Right renal pelvis (tissue), 4 donors: ENCODE results near the gene NPAS4. TPM values are rescaled to one million over a fixed set of nuclear protein-coding genes. Genes with fewer than 3 reads are reported as not detected.
A peak's percentile ranks its signal among the peaks of the same experiment; 100 is the strongest.
"Not testable (repeated sequence)": the region's sequence is repeated elsewhere in the genome, so short reads cannot be mapped to it uniquely, and the experiment has no call there.

Source experiments
- DNase-seq, 4 donors: peaks; one replicate each; pipeline ENCODE4 v3.0.0-alpha.2; 2013; ENCODE audit warnings: low read depth in 4 of 4, low spot score in 3 of 4, missing footprints in 1 of 4
- polyA plus RNA-seq, 4 donors: library from polyadenylated mRNA; unstranded; fragments of 120-200 nt; gene quantifications; one replicate each; pipeline ENCODE4 v1.2.1, GENCODE V29; 2013; ENCODE audit not compliant: insufficient read length in 4 of 4

NPAS4 gene
- polyA plus RNA-seq, 4 donors: 0.12 to 0.30 (median 0.26) TPM

GRCh38 chr11:66415423-66415822 lies 5.4 kb upstream of the NPAS4 start:
- DNase-seq: no peak

- DNase-seq: no peak
Observed at GRCh38 chr11:66417000-66417399, 3.8 kb upstream of the NPAS4 start.

DNA sequence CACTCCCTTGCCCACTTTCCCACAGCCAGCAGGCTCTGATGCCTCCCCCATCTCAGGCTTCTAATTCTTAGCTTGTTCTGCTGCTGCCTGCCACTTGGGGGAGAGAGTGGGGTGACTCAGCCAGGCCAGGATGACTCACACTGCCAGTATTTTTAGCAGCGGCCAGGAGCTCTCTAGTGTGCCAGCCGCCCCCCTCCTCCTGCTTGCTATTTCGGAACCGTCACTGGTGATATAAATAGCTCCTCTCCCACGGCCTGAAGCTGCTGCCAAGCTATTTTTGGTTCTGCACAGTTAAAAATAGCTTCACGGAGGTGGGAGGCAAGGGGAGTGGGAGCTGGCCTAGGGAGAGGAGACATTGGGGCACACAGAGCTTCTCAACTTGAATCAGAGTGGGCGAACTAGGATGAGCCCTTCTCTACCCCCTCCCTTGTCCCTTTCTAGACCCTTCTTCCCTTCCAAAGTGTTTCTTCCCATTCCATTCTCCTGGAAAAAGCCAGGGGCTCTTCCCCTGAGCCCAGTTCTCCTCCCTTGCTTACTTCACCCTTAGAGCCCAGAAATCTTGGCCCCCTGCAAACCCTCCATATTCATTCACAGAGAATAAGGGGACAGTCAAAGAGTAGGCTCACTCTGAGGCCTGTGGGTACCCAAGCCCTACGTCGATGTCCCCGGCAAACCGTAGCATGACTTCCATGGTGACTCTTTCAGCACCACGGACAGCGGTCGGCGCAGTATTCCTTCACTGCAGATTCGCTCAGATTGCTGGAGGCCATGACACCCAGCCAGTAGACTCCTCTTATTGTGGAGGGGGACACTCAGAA lies 2.5 kb upstream of the NPAS4 start:
- DNase-seq: peak; percentile 57 to 70 (median 65)

DNA sequence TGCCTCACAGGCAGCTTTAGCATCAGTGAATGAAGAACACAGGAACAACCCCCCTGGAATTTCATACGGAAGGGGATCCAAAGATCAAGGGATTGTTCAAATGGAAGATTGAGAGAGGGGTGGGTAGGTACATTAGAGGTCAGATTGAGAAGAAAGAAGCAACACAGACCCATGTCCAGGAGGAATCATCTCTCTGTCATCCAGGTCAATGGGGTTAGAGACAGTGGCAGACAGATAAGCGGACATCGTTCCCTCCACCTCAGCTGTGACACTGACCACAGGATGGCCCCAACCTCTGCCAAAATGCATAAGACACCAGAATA lies 1.9 kb upstream of the NPAS4 start:
- DNase-seq: no peak

DNA sequence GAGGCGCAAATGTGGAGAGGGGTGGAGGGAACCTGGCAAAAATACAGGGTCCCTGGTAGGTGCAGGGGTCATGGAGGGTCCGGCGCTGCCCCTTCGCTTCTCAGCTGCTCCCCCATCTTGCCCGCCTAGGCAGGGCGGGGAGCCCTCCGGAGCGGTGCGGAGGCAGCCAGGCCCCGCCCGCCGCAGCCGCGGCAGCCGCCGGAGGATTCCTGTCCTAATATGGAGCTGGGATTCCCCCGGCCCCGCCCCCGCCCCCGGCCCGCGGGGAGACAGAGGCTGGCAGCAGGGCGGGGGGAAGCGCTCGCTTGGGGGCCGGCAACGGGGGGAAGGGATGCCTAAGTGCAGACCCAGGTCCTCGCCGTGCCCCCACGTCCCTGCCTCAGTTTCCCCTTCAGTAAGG lies 1.0 kb upstream of the NPAS4 start:
- no peak for DNase-seq

DNA sequence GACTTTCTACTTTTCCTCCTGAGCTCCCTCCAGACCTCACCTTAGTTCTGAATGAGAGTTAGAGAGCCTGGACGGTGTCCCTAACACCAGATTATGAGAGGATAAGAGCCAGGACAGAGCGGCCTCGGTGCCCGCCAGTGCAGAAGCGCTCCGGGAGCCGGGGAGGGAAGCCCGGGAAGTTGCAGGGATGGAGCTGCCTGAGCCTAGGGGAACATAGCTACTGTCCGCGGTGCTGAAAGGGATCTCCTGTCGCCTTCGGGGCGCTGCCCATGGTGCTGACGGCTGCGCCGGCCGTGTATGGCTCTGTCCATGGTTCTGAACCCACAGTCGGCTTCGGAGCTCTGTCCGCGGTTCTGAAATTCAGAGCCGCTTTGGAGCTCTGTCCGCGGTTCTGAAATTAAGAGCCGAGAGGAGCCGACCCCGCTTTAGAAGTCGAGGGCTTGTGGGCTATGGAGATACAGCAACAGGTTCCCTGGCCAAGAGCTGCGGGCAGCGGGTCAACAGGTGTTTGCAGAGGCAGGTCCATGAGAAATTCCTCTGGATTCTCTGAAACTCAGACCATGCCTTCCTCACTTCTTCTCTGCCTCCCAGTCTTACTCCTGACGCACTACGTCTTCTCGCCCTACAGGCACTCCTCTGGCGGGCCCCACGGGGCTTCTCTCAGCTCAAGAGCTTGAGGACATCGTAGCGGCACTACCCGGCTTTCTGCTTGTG lies 814 bp downstream of the NPAS4 start:
- DNase-seq: peak; percentile 79 to 95 (median 88)

- no peak for DNase-seq
Observed at GRCh38 chr11:66426314-66426713, 5.5 kb downstream of the NPAS4 start.

- no peak for DNase-seq
Observed at GRCh38 chr11:66428933-66429332, 8.1 kb downstream of the NPAS4 start.

- DNase-seq: peak in 3 of 4 donors; percentile 34 to 49 (median 40)
Observed at GRCh38 chr11:66429983-66430602, 9.3 kb downstream of the NPAS4 start.

- DNase-seq: not testable (repeated sequence)
Observed at GRCh38 chr11:66431287-66431686, 10.5 kb downstream of the NPAS4 start.

- DNase-seq: not testable (repeated sequence)
Observed at GRCh38 chr11:66431871-66432329, 11.1 kb downstream of the NPAS4 start.

GRCh38 chr11:66432597-66432996 lies 11.8 kb downstream of the NPAS4 start:
- DNase-seq: no peak

DNA sequence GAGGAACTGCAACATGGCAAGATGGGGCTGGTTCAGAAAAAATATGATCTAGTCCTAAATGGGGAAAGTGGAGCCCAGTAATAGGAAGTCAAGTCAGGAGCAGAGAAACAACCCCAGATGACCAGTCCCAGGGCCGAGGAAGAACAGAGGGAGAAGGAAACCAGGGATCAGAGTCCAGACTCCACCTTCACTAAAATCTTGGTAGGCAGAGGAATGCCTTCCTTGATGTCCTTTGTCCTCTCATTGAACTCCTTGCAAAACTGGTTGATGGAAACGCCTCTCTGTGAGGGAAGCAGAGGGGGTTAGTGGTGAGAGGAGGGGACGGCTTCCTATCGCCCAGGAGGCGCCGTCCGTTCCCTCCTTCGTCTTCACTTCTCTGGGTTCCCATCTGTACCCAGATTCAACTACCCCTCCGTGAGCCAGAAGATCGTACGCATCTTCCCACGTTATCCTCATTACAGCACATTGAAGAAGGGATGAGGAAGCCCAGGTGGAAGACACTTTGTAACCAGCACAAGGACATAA lies 17.2 kb downstream of the NPAS4 start:
- DNase-seq: no peak

GRCh38 chr11:66438504-66439466 lies 17.9 kb downstream of the NPAS4 start, which contains the start of gene MRPL11:
MRPL11 (minus strand) TSS chr11:66438848; CDS start chr11:66438754, 94 bp downstream.
- peak; percentile 86 to 93 (median 92) for DNase-seq

GRCh38 chr11:66440101-66440939 lies 19.5 kb downstream of the NPAS4 start:
- not testable (repeated sequence) for DNase-seq

- not testable (repeated sequence) for DNase-seq
Observed at GRCh38 chr11:66440940-66441282, 20.1 kb downstream of the NPAS4 start.

- no peak for DNase-seq
Observed at GRCh38 chr11:66443602-66444001, 22.8 kb downstream of the NPAS4 start.

DNA sequence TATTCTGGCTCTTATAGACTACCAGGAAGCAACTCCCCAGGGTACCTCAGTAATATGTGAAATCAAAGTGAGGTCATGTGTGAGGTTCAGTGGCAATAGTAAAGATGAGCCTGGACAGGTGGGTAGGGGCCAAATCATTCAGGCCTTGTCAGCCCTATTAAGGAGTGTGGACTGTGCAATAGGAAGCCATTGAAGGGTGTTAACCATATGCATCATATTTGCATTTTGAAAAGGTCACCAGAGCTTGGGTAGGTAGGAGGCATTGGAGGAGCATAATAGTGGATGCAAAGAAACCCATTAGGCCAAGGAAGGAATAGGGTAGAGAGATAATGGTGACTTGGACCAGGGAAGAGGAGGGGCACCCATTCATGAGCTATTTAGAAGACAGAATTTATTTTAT lies 26.2 kb downstream of the NPAS4 start:
- DNase-seq: no peak

DNA sequence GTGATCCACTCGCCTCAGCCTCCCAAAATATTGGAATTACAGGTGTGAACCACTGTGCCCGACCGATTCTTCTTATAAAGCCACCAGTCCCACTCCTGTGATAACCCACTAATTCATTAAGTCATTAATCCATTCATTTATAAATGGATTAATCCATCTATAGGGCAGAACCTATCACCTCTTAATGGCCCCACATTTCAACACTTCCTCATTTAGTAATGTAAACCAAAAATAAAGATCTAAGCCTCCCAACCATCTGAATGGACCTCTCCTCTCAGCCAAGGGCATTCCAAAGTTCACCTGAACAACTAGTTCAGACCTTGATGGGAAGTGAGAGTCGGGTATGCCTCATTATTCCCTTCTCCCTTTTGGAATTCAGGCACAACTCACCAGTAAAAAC lies 27.7 kb downstream of the NPAS4 start:
- DNase-seq: no peak
